Caco-2 (cell line): ENCODE data around the gene IFNGR1. TPM values are rescaled to one million over a fixed set of nuclear protein-coding genes. Genes with fewer than 3 reads are reported as not detected.
"Not testable (repeated sequence)": the region's sequence is repeated elsewhere in the genome, so short reads cannot be mapped to it uniquely, and the experiment has no call there.

Experiments
- BruUV-seq: library from RNA; stranded (reverse); fragments of 400-500 nt; replicated peaks from 2 replicates; lab custom pipeline; 2021; lab: Mats Ljungman, UMichigan
- CTCF ChIA-PET: fragments of 300-600 bp; sonication (Branson Sonifier 250); formaldehyde crosslinking; loops from one replicate; lab custom pipeline; 2022; ENCODE audit warnings: antibody characterized with exemption; lab: Charles Lee
- POLR2A ChIA-PET: fragments of 300-600 bp; sonication (Branson Sonifier 250); formaldehyde crosslinking; loops from one replicate; lab custom pipeline; 2022; ENCODE audit warnings: antibody characterized with exemption; lab: Charles Lee
- DNase-seq, 2 experiments: peaks; one replicate each; pipeline versions ENCODE4 v3.0.0 to v3.0.0-alpha.2; 2020 to 2022
- H3K27me3 ChIP-seq: replicated peaks from 2 replicates; pipeline ENCODE4 v1.6.0; 2011; ENCODE audit warnings: low read length; ENCODE audit not compliant: control insufficient read depth, insufficient read depth
- H3K36me3 ChIP-seq: 2 replicates; pipeline ENCODE4 v1.5.1; 2011; ENCODE audit warnings: low read length; ENCODE audit not compliant: control insufficient read depth, insufficient read depth
- H3K4me1 ChIP-seq: fragments of 250-450 bp; sonication (Bioruptor Pico); 2 replicates; pipeline ENCODE4 v1.5.1; 2020; ENCODE audit warnings: mild to moderate bottlenecking
- H3K4me3 ChIP-seq: 2 replicates; pipeline ENCODE4 v1.5.1; 2011; ENCODE audit warnings: low read depth, mild to moderate bottlenecking, control low read depth, low read length
- H3K9me3 ChIP-seq: fragments of 250-450 bp; sonication (Bioruptor Pico); 2 replicates; pipeline ENCODE4 v1.5.1; 2020; ENCODE audit warnings: mild to moderate bottlenecking, moderate library complexity
- H3K27ac Mint-ChIP-seq: one replicate; pipeline ENCODE4 v1.8.0; 2022; ENCODE audit warnings: mixed read lengths; ENCODE audit not compliant: unreplicated experiment
- H3K27me3 Mint-ChIP-seq: one replicate; pipeline ENCODE4 v1.8.0; 2022; ENCODE audit warnings: mixed read lengths; ENCODE audit not compliant: insufficient read depth, unreplicated experiment
- H3K36me3 Mint-ChIP-seq: one replicate; pipeline ENCODE4 v1.8.0; 2022; ENCODE audit warnings: mild to moderate bottlenecking, mixed read lengths; ENCODE audit not compliant: insufficient read depth, unreplicated experiment
- H3K4me1 Mint-ChIP-seq: one replicate; pipeline ENCODE4 v1.8.0; 2022; ENCODE audit warnings: low read depth, mixed read lengths; ENCODE audit not compliant: unreplicated experiment
- H3K4me3 Mint-ChIP-seq: one replicate; pipeline ENCODE4 v1.8.0; 2022; ENCODE audit warnings: mild to moderate bottlenecking, moderate library complexity, mixed read lengths; ENCODE audit not compliant: unreplicated experiment
- H3K9me3 Mint-ChIP-seq: one replicate; pipeline ENCODE4 v1.8.0; 2022; ENCODE audit warnings: mixed read lengths; ENCODE audit not compliant: unreplicated experiment
- CTCF ChIP-seq, 2 experiments: fragments of 200-600 bp in 1 of 2; IDR thresholded peaks; 1 replicate in 1 of 2; 2 replicates in 1 of 2; pipeline versions ENCODE4 v1.5.1 to v1.8.0; 2011 to 2022; ENCODE audit warnings: antibody characterized with exemption in 1 of 2, control low read depth in 1 of 2, inconsistent platforms in 1 of 2, low read depth in 1 of 2, low read length in 1 of 2, mild to moderate bottlenecking in 1 of 2, moderate library complexity in 1 of 2; ENCODE audit not compliant: insufficient read depth in 1 of 2, severe bottlenecking in 1 of 2, unreplicated experiment in 1 of 2
- intact Hi-C: fragments of 100-400 bp; cut with micrococcal nuclease; formaldehyde crosslinking; loops from one replicate; pipeline ENCODE4 v1.10.0; 2022; ENCODE audit not compliant: unreplicated experiment
- total RNA-seq: library from RNA; stranded (reverse); gene quantifications from 2 replicates; pipeline ENCODE4 v1.2.3, GENCODE V29; 2022

IFNGR1 gene
- total RNA-seq, 1 experiment from 2014 or later = 58.0 TPM

GRCh38 chr6:137211910-137212309 is 7.3 kb downstream of the IFNGR1 start:
- H3K4me3 ChIP-seq = no peak overlapping the region
- Mint-ChIP-seq H3K4me3 (no peak overlapping the region), H3K27me3 (no peaks in the 10 kb centered on the region), H3K4me1 (peaks cover 9% of the 10 kb centered on the region), H3K27ac (no peak overlapping the region), H3K9me3 (peaks cover 14% of the 10 kb centered on the region), H3K36me3 (peaks cover 67% of the 10 kb centered on the region)
- peaks cover 7% of the 10 kb centered on the region for H3K4me1 ChIP-seq
- intact Hi-C loops = no loop called here
- peaks cover 18% of the 10 kb centered on the region for H3K9me3 ChIP-seq
- H3K36me3 ChIP-seq = peaks cover 3% of the 10 kb centered on the region; the same call in 1 of the 2 replicates
- POLR2A ChIA-PET = no interaction called here
- BruUV-seq = no TSS peak
- no peak for TF ChIP-seq CTCF (IDR thresholded peaks at IDR 0.05; ENCODE audit: insufficient read depth in 1 of 2, low read depth in 1 of 2, low read length in 1 of 2, severe bottlenecking in 1 of 2, unreplicated experiment in 1 of 2)
- DNase-seq = no peak
- H3K27me3 ChIP-seq = no peaks in the 10 kb centered on the region
- CTCF ChIA-PET = no interaction called here

- 0 out of 2 replicates have a peak, but pooled peaks cover 2% of the 10 kb centered on the region for H3K36me3 ChIP-seq
- POLR2A ChIA-PET = no interaction called here
- CTCF ChIA-PET = no interaction called here
Observed at GRCh38 chr6:137210903-137211302, 8.3 kb downstream of the IFNGR1 start.

GRCh38 chr6:137208279-137208678 is 10.9 kb downstream of the IFNGR1 start:
- H3K36me3 Mint-ChIP-seq = peaks cover 78% of the 10 kb centered on the region
- ChIA-PET POLR2A (no interaction called here), CTCF (no interaction called here)
- no peaks in the 10 kb centered on the region for H3K27me3 ChIP-seq
- H3K9me3 Mint-ChIP-seq = peaks cover 14% of the 10 kb centered on the region
- DNase-seq = no peak
- H3K4me3 Mint-ChIP-seq = no peak overlapping the region
- H3K4me1 ChIP-seq = peaks cover 6% of the 10 kb centered on the region; the same call in 1 of the 2 replicates
- H3K27me3 Mint-ChIP-seq = no peaks in the 10 kb centered on the region
- no peak overlapping the region for H3K27ac Mint-ChIP-seq
- no TSS peak for BruUV-seq
- 0 out of 2 replicates have a peak, but pooled peaks cover 2% of the 10 kb centered on the region for H3K36me3 ChIP-seq
- no peak overlapping the region for H3K4me3 ChIP-seq
- no peak for TF ChIP-seq CTCF (IDR thresholded peaks at IDR 0.05; ENCODE audit: insufficient read depth in 1 of 2, low read depth in 1 of 2, low read length in 1 of 2, severe bottlenecking in 1 of 2, unreplicated experiment in 1 of 2)
- peaks cover 18% of the 10 kb centered on the region for H3K9me3 ChIP-seq
- H3K4me1 Mint-ChIP-seq = no peaks in the 10 kb centered on the region
- intact Hi-C loops = no loop called here

More at GRCh38 chr6:137210903-137211302, 8.3 kb downstream of the IFNGR1 start:
- Histone ChIP-seq H3K27me3 (no peaks in the 10 kb centered on the region), H3K4me1 (peaks cover 6% of the 10 kb centered on the region; the same call in 1 of the 2 replicates), H3K9me3 (peaks cover 18% of the 10 kb centered on the region), H3K4me3 (no peak overlapping the region)
- intact Hi-C loops = no loop called here
- H3K4me1 Mint-ChIP-seq = peaks cover 6% of the 10 kb centered on the region
- BruUV-seq = no TSS peak
- TF ChIP-seq CTCF (IDR thresholded peaks at IDR 0.05; ENCODE audit: insufficient read depth in 1 of 2, low read depth in 1 of 2, low read length in 1 of 2, severe bottlenecking in 1 of 2, unreplicated experiment in 1 of 2) = no peak
- H3K27ac Mint-ChIP-seq = no peak overlapping the region
- no peaks in the 10 kb centered on the region for H3K27me3 Mint-ChIP-seq
- H3K9me3 Mint-ChIP-seq = peaks cover 14% of the 10 kb centered on the region
- no peak overlapping the region for H3K4me3 Mint-ChIP-seq
- H3K36me3 Mint-ChIP-seq = peaks cover 68% of the 10 kb centered on the region
- DNase-seq = no peak

- H3K4me3 Mint-ChIP-seq, H3K27me3 ChIP-seq, DNase-seq, intact Hi-C loops, BruUV-seq, H3K4me1 ChIP-seq, H3K36me3 ChIP-seq, H3K27ac Mint-ChIP-seq, H3K4me1 Mint-ChIP-seq, H3K27me3 Mint-ChIP-seq, H3K4me3 ChIP-seq, POLR2A ChIA-PET, CTCF ChIA-PET: not testable (repeated sequence)
- peaks cover 18% of the 10 kb centered on the region for H3K9me3 ChIP-seq
- Mint-ChIP-seq H3K36me3 (peaks cover 78% of the 10 kb centered on the region), H3K9me3 (peaks cover 14% of the 10 kb centered on the region)
Observed at GRCh38 chr6:137207457-137207856, 11.7 kb downstream of the IFNGR1 start.
